Spleen (tissue), 3 donors: ENCODE data around the gene CEP112.

Experiments
- POLR2A ChIP-seq, 3 donors: fragments of 450-650 bp; IDR thresholded peaks; one replicate each; pipeline ENCODE4 v1.5.1; 2017; ENCODE audit warnings: antibody characterized with exemption in 3 of 3, mild to moderate bottlenecking in 1 of 3
- POLR2AphosphoS5 ChIP-seq, 3 donors: sonication (generic); formaldehyde crosslinking; IDR thresholded peaks; one replicate each; pipeline ENCODE4 v1.5.1; 2017; ENCODE audit warnings: antibody characterized with exemption in 3 of 3

GRCh38 chr17:65699459-65699858 lies 492.5 kb downstream of the CEP112 start:
- TF ChIP-seq POLR2A (IDR thresholded peaks at IDR 0.05) = no peak
- TF ChIP-seq POLR2AphosphoS5 (IDR thresholded peaks at IDR 0.05) = no peak
